NCI-H82 treated with DMSO at 0.1 percent for 48 hours (cell line): Measurements from ENCODE around the gene AUTS2.

Experiments used
- DNase-seq: peaks from one replicate; lab custom pipeline; 2025; ENCODE audit not compliant: unreplicated experiment; lab: John Stamatoyannopoulos, UW

Gene AUTS2

DNA sequence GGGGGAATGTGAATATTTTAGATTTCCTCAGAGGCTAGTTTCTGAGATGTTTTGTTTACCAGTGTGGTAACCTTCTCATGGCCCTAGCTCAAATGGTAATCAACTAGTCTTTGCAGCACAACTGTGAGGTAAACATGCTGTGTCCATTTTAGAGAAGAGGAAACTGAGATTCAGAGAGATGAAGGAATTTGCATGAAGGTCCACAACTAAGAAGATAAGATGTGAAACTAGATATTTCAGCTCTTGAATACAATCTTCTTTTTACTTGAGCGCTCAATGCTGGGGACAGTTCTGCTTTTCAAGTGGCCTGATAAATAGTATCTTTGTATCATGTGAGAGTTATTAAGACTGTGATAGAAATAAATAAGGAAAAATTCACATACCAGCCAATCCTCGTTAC lies 245.4 kb downstream of the AUTS2 start:
- no peak for DNase-seq

DNA sequence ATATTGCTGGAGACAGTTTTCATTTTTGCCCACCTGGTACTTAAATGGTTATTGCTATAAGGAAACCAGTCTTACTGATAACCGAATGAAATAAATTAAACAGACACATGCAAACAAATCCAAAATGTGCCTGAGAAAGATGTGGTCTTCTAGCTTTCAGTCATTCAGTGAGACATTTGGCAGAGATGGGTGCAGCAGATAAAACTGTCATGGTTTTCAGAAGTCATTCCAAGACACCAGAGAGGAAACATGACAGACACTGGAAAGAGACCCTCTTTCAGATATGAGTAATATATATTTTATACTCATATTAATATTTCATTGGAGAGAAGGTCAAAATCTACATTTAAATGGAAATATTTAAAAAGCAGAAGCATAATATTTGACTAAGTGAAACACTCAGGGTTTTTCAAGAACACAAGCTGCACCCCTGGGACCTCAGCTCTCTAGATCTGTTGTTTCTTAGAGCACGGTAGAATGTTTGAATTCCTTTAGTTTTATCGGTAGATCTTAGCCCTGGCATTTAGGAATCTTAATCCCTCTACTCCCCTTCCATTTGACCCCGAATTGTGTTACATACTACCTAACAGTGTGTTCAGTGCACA lies 246.1 kb downstream of the AUTS2 start:
- no peak for DNase-seq

DNA sequence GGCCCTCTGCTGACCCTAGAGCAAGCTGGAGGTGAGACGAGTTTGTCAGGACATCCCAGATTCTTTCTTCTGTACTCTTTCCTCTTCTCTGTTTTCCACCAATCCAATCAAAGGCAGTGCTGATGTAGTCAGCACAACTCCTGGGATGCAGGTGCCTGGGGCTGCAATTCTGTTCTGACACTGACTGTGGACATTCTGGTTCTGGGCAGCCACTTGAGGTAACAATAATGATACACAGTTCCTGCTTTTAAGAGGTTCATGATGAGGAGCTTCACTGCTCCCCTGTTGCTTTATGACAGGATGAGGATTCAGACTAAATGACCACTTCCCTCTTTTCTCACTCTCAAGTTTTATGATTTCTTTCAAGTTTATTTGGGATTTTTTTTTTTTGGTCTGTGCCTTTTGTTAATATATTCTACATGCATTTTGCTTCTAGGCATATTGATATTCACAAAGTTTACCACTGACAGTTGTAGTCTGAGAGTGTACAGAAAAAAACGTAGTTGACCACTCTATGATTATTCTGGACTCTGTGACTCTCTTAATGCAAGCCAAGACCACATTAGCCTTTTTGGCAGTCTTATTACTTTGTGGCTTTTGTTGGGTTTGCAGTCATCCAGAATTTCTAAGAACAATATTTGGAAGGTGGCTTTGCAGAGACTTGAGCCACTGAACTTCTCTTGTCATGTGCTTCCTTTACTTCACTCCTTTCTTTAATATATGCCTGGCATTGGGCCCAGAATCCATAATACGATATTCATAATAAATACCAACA lies 247.6 kb downstream of the AUTS2 start:
- DNase-seq: no peak

DNA sequence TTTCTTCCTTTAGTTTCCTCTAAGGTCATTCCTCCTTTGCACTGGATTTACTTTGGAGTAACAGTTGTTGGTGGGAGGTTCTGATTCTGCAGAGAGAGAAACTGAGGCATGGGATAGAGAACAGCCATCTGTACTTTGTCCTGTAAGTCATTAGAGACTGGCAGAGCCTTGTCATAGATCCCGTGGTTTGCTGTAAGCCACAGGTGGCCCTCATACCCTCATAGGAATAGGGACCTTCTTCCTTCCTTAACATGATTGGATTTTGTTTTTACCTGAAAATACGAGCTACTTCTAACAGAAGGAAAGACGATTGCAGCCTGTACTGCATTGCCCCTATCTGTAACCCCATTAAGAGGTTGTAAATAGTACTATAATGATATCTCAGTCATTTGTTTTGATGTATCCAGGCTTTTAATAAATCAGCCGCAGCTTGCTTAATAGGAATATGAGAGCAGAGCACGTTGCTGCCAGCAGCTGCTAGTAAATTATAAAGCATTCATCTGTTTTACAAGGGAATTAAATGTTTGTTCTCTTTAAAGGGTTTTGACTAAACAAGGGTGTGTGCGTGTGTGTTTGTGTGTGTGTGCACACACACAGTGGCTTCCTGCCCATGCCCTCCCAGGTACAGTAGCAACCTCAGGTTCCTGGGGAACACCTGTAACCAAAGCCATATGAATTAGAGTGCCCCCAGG lies 249.8 kb downstream of the AUTS2 start:
- no peak for DNase-seq

DNA sequence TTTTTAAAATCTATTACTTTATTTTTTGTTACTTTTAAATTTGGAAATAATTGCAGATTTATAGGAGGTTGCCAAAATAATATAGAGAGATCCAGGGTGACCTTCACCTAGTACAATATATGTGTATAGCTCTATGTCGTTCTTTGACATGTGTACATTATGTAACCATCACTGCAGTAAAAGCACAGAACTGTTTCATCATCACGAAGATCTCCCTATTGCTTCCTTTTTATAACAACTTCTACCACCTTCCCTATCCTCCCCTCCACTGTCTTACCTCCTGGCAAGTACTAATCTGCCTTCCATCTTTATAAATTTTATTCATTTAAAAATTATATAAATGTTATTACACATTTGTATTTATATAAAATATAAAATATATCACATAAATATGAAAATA lies 251.0 kb downstream of the AUTS2 start:
- DNase-seq: no peak

DNA sequence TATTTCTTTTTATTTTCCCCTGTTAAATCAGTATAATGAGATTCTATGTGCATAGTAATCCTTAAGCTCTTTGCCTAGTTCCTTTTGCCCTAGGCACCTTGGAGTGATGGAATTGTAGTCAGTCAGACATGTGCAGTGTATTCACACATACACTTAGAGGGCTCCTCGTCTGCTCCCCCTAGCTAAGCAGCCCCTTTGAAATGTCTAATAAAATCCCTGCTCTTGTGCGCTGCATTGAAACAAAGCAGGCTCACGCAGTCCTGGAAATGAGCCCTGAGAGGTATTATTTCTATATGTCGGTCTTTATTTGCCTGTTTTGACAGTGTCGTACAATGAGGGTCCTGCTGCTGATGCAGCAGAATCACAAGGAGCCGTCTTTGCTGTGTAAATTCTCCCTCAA lies 258.7 kb downstream of the AUTS2 start:
- DNase-seq: no peak

DNA sequence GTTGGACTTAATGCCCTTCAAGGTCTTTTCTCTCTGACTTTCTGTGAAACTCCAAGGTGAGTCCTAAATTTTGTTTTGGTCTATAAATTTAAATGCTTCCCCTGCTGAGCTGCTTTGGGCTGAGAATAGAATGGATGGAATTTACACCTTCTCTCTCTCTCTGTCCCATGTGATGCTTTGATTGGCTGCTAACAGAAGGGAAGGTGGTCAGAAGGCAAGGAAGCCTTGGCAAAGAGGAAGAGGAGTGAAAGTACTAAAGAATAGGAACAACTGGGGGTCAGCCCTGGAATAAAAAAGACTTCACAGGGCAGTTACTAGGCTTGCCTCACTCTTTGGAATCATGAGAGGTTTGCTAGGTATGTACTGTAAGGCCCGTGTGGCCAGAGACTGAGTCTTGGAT lies 260.2 kb downstream of the AUTS2 start:
- no peak for DNase-seq

DNA sequence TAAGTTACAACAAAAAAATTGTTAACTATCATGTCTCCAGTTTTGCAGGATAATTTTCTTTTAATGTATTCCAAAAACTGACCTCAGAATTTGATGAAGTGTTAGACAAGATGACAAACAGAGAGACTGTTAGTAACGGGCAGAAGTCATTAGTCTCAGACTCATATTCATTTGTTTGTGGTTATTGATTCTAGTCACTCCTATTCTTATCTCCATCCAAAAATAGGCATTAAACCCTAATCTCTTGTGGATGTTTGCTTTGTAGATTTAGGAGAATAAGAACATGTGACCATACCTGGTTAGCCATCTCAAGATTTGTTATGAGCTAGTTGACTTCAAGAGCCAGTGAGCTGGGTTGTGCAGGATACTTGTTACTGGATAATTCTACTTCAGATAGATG lies 261.1 kb downstream of the AUTS2 start:
- DNase-seq: no peak

DNA sequence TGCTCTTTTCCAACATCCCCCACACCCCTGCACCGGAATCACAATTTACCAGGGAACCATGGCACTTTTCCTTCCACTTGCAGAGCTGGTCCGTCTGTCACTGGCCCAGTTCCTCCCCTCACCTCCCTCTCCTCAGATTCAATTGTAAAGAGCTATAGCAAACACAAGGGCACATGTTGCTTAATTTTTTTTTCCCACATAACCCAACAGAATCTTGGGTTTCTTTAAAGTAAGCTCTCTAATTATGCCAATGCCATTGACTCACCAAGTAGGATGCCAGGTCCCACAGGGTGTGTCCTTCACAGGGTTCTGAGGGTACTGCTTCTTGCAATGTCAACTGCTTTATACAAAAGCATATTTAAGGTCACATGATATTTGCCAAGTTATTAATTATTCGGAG lies 262.2 kb downstream of the AUTS2 start:
- no peak for DNase-seq

DNA sequence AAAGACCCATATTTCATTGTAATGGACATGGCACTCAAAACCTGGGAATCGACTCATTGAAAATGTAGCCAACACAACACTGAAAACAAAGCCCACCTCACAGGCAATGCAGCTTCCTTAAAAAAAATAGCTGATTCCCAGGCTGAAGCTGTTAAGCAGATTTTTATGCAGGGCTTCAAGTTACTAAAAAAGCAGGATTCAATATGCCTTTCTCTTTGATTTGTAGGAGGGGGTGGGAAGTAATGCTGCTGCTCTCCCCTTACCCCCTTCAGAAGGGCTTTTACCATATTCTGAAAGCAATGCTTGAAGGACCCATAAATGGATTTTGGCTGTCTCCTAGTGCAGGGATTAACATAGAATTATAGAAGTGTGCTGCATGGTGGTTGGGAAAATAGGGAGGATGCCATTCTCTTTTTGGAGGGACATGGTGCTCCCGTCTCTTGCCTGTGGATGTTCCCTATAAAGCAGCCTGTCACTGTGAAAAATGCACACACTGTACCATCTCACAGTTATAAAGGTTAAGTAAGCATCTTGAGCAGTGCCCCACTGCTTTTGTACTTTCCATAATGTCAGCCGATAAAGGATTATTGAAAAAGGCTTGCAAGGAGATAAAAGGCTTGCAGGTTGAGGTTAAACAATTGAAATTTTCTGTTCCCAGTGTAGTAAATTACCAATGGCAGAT lies 262.8 kb downstream of the AUTS2 start:
- DNase-seq: peak; percentile 84

DNA sequence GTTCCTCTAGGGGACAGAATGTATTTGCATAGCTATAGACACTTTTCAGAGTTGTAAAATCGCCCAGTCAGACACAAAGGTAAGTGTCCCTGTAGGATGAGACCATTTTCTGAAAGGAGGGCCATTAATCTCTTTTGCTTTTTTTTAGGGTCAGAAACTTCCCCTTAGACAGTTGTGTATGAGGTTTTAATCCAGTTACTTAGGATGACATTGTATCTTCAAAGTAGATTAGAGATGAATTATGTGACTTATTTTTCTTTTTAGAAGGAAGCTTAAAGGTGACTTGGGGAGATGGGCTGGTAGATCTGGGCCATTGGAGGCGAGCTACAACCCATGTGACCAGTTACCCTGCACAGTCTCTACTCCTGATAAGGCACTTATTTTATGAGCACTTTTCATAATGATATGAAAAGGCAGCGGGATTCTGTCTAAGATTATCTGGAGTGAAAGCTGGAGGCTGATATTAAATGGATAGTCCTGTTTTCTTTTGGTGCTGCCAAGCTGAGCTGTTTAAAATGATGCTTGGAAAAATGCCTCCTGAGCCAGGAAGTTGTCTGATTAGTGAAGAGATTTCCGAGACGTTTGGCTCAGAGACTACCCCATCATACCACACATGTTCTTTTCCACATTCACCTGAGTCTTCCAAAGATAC lies 264.3 kb downstream of the AUTS2 start:
- peak; percentile 60 for DNase-seq

DNA sequence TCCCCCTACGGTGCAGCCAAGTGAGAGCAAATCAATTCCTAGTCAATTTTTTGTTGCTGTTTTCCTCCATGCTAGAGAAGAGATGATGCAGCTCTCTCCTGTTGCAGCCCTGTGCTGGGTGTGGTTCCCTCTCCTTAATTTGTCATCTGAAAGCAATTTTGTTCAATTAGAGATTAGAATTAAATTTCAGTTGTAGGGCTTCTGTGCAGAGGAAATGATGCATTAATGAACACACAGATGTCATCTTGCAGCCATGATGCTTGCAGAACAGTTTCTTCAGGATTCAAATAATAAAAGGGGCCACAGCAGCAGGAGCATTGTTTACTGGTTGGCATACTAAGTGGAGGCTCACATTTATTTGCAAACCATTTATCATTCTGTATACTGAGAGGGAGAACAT lies 266.0 kb downstream of the AUTS2 start:
- no peak for DNase-seq

DNA sequence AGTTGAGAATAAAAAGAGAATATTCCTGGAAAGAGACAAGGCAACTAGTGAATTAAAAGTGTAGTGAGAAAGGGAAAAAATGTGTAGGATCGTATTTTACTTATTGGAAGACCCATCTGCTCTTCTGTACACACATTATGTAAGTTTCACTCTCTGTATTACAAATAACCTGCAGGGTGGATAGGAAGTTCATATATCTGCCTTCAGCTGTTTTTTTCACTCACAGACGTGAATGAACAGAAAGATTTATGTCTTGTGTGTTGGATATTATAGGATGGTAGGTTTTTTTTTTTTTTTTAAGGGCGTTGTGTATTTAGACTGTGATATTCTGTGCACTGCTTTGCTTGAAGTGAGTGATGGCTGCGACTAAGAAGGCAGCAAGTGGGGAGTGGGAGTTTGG lies 266.5 kb downstream of the AUTS2 start:
- DNase-seq: no peak

DNA sequence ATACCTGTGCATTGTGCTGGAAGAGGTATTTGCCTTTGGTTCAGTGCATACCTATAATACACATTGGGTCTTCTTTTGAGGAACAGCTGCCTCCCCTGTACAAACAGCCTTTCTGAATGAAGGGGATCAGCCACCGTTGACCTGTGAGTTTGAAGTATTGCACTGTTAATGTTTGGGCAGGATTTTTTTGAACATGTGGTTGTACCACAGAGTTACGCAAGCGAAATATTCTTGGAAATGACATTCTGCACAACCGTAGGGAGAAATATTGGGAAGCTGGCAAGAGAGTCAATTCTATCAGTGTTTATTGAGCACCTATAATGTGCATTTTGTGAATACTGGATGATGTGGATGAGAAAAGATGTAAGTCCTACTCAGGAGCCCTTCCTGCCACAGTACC lies 270.6 kb downstream of the AUTS2 start:
- DNase-seq: no peak

DNA sequence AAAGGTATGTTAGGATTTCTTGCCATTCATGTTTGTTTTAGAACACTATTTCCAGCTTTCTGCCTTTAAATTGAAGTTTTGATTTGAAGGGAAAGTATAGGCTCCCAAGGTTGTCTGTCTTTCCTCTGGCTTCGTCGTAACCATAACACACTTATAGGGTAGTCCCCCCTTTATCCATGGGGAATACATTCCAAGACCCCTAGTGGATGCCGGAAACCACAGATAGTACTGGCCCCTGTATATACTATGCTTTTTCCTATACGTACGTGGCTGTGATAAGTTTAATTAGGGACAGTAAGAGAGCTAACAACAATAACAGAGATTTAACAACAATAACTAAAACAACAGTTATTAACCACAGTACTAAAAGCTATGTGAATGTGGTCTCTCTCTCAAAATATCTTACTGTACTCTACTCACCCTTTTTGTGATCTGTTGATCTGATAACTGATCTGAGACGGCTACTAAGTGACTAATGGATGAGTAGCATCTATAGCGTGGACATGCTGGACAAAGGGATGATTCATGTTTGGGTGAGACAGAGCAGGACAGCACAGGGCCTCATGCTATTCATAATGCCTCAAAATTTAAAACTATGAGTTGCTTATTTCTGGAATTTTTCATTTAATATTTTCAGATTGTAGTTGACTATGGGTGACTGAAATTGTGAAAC lies 273.1 kb downstream of the AUTS2 start:
- DNase-seq: no peak

DNA sequence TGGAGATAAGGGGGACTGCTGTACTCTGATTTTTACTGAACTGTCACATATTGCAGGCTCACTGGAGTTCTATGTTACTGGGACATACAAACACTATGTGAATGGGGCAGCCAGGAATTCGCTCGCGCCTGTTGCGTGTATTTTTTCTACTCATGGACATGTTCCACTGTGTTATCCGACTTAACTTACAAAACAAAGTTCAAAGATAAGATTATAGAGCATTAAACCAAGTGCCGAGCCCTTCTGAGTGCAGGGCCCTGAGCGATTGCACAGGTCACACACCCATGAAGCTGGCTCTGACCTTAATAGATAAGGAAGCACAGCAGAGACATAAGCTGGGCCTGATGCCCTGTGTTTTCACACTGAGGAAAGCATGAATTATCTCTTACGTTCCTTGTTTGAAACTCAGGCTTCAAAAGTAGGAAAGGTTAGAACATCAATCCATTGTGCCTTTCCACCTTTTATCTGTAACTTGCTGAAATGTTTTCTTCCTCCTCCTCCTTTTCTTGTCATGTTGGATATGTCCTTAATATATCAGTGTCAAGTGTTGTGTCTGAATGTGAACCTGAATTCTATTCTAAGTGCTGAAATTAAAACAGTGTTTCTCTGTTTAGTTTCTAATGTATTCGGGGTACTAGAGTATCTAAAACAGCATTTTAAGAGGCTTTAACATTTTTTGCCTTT lies 273.8 kb downstream of the AUTS2 start:
- no peak for DNase-seq

DNA sequence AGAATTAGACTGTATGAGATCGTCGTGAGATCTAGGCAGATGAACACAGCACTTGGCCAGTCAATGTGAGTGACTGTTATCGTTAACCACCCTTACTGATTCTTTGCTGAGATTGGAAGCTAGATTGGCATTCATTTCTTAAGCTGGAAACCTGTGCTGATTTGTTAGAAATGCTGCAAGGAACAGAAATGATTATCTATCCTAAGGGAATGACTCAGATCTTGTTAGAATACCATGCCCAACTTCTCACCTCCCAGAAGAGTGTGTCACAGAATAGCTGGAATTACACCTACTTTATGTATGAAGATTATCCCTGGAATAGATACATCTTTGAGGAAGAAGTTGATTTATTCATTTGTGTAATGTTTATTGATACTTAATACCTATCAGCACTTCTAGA lies 275.2 kb downstream of the AUTS2 start:
- DNase-seq: no peak

DNA sequence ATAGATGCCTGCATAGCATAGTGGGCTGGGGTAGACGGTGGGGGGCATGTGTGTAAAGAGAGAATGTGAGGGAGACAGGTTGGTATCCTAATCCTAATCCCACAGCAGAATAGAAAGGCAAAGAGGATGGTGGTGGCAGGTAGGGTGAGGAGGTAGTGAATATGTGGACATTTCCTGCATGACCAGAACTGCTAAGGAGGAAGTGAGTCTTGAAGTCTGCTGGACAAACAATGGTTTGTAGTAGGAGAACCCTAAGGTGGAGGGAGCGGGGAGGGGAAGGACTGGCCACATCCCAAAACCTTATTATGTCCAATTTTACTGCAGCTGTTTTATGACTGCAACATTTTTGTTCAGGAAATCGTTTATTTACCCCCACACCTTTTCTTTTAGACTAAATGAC lies 279.7 kb downstream of the AUTS2 start:
- DNase-seq: no peak

DNA sequence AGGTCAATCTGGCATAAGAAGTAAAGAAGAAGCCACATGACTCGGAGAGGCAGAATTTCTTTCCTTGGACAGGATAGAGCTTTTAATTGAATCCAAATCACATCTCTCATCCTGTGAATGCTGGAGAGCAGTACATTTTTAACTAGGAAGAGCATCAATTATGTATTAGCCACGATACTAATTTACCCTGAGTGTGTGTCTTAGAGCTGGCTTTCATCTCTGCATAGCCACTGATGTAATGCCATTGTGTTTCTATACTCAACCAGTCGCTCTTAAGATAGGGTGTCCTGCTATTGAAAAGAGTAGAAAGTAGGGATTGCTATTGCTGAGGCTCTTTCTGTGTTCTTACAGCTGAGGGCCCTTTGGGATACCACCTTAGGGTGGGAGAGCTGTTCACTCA lies 280.3 kb downstream of the AUTS2 start:
- no peak for DNase-seq

DNA sequence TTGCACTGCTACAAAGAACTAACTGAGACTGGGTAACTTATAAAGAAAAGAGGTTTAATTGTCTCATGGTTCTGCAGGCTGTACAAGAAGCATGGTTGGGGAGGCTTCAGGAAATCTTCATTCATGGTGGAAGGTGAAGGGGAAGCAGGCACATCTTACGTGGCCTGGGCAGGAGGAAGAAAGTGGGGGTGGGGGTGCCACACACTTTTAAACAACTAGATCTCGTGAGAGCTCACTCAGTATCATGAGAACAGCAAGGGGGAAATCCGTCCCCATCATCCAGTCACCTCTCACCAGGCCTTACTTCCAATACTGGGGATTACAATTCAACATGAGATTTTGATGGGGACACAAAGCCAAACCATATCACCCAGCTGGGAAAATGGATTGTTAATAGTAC lies 281.7 kb downstream of the AUTS2 start:
- no peak for DNase-seq
